GM19438 (cell line): ENCODE data around the gene FAM3D.
"Not testable (repeated sequence)": the region's sequence is repeated elsewhere in the genome, so short reads cannot be mapped to it uniquely, and the experiment has no call there.

Experiments
- ATAC-seq: cut with Tn5 transposase; IDR thresholded peaks from one replicate; pipeline ENCODE4 v1.9.1; 2021; ENCODE audit warnings: low read depth; ENCODE audit not compliant: unreplicated experiment

The FAM3D gene

GRCh38 chr3:58685641-58686040 is 19.1 kb upstream of the FAM3D start:
- no peak for ATAC-seq

- ATAC-seq = peak; percentile 79
Measured at GRCh38 chr3:58683466-58683865, 16.9 kb upstream of the FAM3D start.

GRCh38 chr3:58683001-58683458 is 16.5 kb upstream of the FAM3D start:
- no peak for ATAC-seq

- no peak for ATAC-seq
Measured at GRCh38 chr3:58681863-58682262, 15.3 kb upstream of the FAM3D start.

GRCh38 chr3:58680879-58681525 is 14.4 kb upstream of the FAM3D start:
- no peak for ATAC-seq

- ATAC-seq = no peak
Measured at GRCh38 chr3:58679974-58680666, 13.5 kb upstream of the FAM3D start.

- no peak for ATAC-seq
Measured at GRCh38 chr3:58679446-58679845, 12.9 kb upstream of the FAM3D start.

GRCh38 chr3:58678177-58678970 is 11.8 kb upstream of the FAM3D start:
- ATAC-seq = not testable (repeated sequence)

- no peak for ATAC-seq
Measured at GRCh38 chr3:58672880-58673279, 6.3 kb upstream of the FAM3D start.

GRCh38 chr3:58672451-58672850 is 5.9 kb upstream of the FAM3D start:
- no peak for ATAC-seq

- no peak for ATAC-seq
Measured at GRCh38 chr3:58670506-58671135, 4.0 kb upstream of the FAM3D start.

GRCh38 chr3:58668247-58668646 is 1.7 kb upstream of the FAM3D start:
- no peak for ATAC-seq

GRCh38 chr3:58667704-58668103 is 1.1 kb upstream of the FAM3D start:
- no peak for ATAC-seq

GRCh38 chr3:58667229-58667628 is 655 bp upstream of the FAM3D start:
- ATAC-seq = no peak

- ATAC-seq = no peak
Measured at GRCh38 chr3:58665405-58665804, 1.2 kb downstream of the FAM3D start.

GRCh38 chr3:58664611-58665010 is 2.0 kb downstream of the FAM3D start:
- no peak for ATAC-seq

GRCh38 chr3:58661836-58662420 is 4.6 kb downstream of the FAM3D start:
- ATAC-seq = no peak

GRCh38 chr3:58660998-58661397 is 5.6 kb downstream of the FAM3D start:
- no peak for ATAC-seq

GRCh38 chr3:58659051-58659675 is 7.4 kb downstream of the FAM3D start:
- no peak for ATAC-seq

GRCh38 chr3:58658508-58658907 is 8.1 kb downstream of the FAM3D start:
- no peak for ATAC-seq
